ENCODE data around the gene TLE1.
A peak's percentile ranks its signal among the peaks of the same experiment; 100 is the strongest.
"Not testable (repeated sequence)": the region's sequence is repeated elsewhere in the genome, so short reads cannot be mapped to it uniquely, and the experiment has no call there.

TLE1 gene

DNA sequence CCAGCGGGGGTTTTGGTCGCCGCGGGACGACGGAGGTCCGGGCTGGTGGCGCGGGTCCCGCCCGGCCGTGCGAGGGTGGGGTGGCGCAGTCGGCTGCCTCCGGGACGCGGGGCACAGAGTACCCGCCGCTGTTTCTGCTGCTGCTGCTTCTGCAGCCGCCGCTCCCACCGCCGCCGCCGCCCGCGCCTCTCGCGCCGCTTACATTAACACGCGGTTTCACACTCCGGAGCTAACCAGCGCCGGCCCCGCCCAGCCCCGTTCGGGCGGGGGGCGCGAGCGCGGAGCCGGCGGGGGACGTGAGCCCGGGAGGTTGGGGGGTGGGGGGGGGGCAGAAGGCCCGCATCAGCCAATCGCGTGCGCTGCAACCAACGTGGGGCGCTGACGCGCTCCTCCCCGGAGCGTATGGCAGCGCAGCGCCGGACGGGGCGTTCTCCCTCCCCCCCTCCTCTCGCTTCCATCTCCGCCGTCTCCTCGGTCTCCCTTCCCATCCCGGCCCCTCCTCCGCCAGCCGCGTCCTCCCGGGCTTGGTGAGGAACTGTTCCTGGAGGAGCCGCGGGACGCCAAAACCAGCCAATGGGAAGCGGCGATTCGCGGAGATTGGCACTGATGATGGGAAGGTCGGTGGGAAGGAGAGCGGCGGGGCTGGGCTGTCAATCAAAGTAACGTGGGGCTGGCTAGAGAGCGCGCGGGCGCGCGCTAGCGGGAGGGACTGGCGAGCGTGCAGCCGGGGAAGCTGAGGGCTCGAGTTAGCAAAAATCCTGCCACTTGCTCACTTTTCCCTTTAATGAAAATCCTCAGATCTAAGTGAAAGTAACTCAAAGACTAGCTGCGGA, at the start of gene TLE1:
Gene TLE1, minus strand, starts transcription at position 205 of the 833 bp plus-strand sequence. CDS start 1,307 bp downstream, outside the sequence.
- H3K27ac ChIP-seq (ENCODE audit: low read depth, low read length), result peak within 1 kb of the TSS; percentile 78

DNA sequence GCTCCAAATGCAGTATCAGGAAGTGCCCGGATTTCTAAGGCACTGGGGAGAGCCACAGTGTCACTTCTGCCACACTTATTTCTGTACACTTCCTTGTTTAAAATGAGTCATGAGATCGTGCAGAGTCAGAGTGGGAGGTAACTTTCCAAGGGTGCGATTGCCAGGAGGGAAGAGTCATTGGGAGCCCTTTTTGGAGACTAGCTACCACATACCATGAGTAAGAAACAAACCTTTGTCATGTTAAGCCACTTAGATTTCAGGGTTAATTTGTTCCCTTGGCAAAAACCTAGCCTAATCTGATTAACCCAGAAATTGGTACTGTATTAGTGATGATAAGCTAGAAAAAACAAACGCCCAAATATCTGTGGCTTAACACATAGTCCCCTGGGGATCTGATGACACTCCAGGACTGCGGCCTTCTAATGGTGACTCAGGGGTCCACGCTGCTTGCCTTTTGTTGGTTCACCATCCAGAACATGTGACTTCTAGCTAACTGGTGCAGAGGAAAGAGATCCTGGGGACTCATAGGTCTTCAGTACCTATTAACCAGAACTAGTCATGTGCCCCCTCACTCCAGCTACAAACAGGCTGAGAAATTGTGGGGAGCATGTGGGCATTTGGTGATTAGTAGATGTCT, 48.6 kb upstream of the TLE1 start:
- no peaks in the 10 kb centered on the region for H3K36me3 ChIP-seq (ENCODE audit: insufficient read depth, low read length)
- H3K4me3 ChIP-seq (ENCODE audit: low read depth, low read length), result peak overlapping the region; percentile 55; the same call in 1 of the 2 replicates
- H3K4me1 ChIP-seq (ENCODE audit: control insufficient read depth, insufficient read depth, low read length, unreplicated experiment), result peaks cover 22% of the 10 kb centered on the region
- H3K27ac ChIP-seq (ENCODE audit: low read depth, low read length), result peak overlapping the region; percentile 87
- H3K79me2 ChIP-seq (ENCODE audit: control insufficient read depth, insufficient read depth, low read length, unreplicated experiment), result no peaks in the 10 kb centered on the region
- H2AFZ ChIP-seq (ENCODE audit: low read length, unreplicated experiment), result peak overlapping the region; percentile 51
- H3K27me3 ChIP-seq (ENCODE audit: insufficient read depth, low read length), result no peaks in the 10 kb centered on the region

More for the DNA sequence above, at the start of gene TLE1:
- peaks cover 18% of the 10 kb centered on the region for H3K79me2 ChIP-seq (ENCODE audit: control insufficient read depth, insufficient read depth, low read length, unreplicated experiment)
- peak within 1 kb of the TSS; percentile 83 for H2AFZ ChIP-seq (ENCODE audit: low read length, unreplicated experiment)
- no peaks in the 10 kb centered on the region for H3K27me3 ChIP-seq (ENCODE audit: insufficient read depth, low read length)
- peaks cover 12% of the 10 kb centered on the region for H3K4me1 ChIP-seq (ENCODE audit: control insufficient read depth, insufficient read depth, low read length, unreplicated experiment)
- H3K4me3 ChIP-seq (ENCODE audit: low read depth, low read length), result peak within 1 kb of the TSS; percentile 85
- H3K36me3 ChIP-seq (ENCODE audit: insufficient read depth, low read length), result no peaks in the 10 kb centered on the region

DNA sequence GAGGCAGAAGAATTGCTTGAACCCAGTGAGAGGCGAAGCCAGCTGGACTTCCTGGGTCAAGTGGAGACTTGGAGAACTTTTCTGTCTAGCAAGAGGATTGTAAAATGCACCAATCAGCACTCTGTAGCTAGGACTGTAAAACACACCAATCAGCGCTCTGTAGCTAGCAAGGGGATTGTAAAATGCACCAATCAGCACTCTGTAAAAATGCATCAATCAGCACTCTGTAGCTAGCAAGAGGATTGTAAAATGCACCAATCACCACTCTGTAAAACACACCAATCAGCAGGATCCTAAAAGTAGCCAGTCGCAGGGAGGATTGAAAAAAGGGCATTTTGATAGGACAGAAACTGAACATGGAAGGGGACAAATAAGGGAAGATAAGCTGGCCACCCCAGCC, 41.2 kb upstream of the TLE1 start:
- not testable (repeated sequence) for H3K4me1 ChIP-seq (ENCODE audit: control insufficient read depth, insufficient read depth, low read length, unreplicated experiment); H2AFZ ChIP-seq (ENCODE audit: low read length, unreplicated experiment); H3K36me3 ChIP-seq (ENCODE audit: insufficient read depth, low read length); H3K27ac ChIP-seq (ENCODE audit: low read depth, low read length); H3K4me3 ChIP-seq (ENCODE audit: low read depth, low read length); H3K79me2 ChIP-seq (ENCODE audit: control insufficient read depth, insufficient read depth, low read length, unreplicated experiment); H3K27me3 ChIP-seq (ENCODE audit: insufficient read depth, low read length)

DNA sequence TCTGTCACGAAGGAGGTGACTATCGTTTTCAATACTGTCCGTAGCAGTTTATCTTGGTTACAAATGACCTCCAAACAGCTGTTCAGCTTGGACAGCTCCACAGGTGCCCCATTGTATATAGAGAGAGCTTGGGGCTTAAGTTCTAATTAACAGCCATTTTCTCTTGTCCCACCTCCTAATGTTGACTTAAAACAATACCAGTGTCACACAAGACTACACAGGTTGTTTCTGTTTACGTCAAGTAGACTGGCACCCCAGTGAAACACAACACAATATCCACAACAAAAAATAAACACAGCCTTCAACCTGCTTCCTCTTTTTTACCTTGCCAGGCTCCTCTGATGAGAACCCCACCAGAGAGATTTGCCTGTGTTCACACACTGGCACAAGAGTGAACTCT, 39.8 kb upstream of the TLE1 start:
- no peaks in the 10 kb centered on the region for H3K27me3 ChIP-seq (ENCODE audit: insufficient read depth, low read length)
- no peaks in the 10 kb centered on the region for H3K4me1 ChIP-seq (ENCODE audit: control insufficient read depth, insufficient read depth, low read length, unreplicated experiment)
- H2AFZ ChIP-seq (ENCODE audit: low read length, unreplicated experiment), result no peak overlapping the region
- no peak overlapping the region for H3K4me3 ChIP-seq (ENCODE audit: low read depth, low read length)
- H3K27ac ChIP-seq (ENCODE audit: low read depth, low read length), result no peak overlapping the region
- H3K79me2 ChIP-seq (ENCODE audit: control insufficient read depth, insufficient read depth, low read length, unreplicated experiment), result no peaks in the 10 kb centered on the region
- H3K36me3 ChIP-seq (ENCODE audit: insufficient read depth, low read length), result no peaks in the 10 kb centered on the region

DNA sequence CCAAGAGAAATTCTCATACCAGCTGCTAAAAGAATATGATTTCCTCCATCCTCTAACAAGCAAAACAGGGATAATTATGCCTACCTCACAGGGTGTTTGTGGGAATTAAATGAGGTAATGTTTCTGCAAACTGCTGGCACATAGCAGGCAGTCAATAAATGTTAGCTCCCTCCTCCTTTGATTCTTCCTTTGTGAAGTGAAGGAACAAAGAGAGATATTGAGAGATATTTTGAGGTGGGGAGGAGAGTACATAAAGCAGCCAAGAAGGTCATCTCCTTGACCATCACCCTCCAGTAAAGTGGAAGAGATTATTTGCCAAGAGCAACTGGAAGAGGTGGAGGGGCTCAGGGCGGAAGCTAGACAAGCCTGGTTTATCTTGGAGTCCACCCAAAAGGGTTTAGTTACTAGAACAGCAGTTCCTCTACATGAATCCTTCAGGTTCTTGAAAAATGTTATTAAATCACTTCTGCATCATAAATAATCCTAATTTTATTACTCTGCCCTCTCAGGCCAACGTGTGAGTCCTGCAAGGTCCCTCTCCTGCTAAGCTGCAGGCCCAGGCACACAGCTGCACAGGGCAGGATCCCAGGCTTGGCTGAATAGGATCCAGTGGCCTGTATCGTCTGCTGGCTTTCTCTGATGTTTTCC, 35.0 kb upstream of the TLE1 start:
- Histone ChIP-seq H3K79me2 (ENCODE audit: control insufficient read depth, insufficient read depth, low read length, unreplicated experiment) (no peaks in the 10 kb centered on the region), H3K36me3 (ENCODE audit: insufficient read depth, low read length) (no peaks in the 10 kb centered on the region), H2AFZ (ENCODE audit: low read length, unreplicated experiment) (no peak overlapping the region), H3K27me3 (ENCODE audit: insufficient read depth, low read length) (no peaks in the 10 kb centered on the region), H3K4me1 (ENCODE audit: control insufficient read depth, insufficient read depth, low read length, unreplicated experiment) (no peaks in the 10 kb centered on the region), H3K4me3 (ENCODE audit: low read depth, low read length) (no peak overlapping the region), H3K27ac (ENCODE audit: low read depth, low read length) (no peak overlapping the region)

DNA sequence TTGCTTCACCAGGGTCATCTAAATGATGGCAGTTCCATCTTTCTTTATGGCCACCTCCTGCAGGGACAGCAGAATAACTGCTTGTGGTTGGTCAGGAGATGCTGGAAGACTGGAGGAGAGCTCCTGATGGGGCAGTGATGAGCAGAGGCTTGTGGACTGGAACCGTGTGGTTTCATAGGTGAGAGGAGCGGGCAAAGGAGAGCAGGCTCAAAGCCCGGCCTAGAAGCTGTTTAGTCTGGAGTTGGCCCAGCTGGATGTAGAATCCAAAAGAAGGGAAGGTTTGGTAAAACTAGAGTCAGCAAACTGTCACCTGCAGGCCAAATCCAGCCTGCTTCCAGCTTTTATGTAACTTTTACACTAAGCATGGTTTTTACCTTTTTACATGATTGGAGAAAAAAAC, 32.9 kb upstream of the TLE1 start:
- Histone ChIP-seq H3K27me3 (ENCODE audit: insufficient read depth, low read length) (no peaks in the 10 kb centered on the region), H3K4me3 (ENCODE audit: low read depth, low read length) (no peak overlapping the region), H2AFZ (ENCODE audit: low read length, unreplicated experiment) (no peak overlapping the region), H3K27ac (ENCODE audit: low read depth, low read length) (no peak overlapping the region), H3K4me1 (ENCODE audit: control insufficient read depth, insufficient read depth, low read length, unreplicated experiment) (no peaks in the 10 kb centered on the region), H3K79me2 (ENCODE audit: control insufficient read depth, insufficient read depth, low read length, unreplicated experiment) (no peaks in the 10 kb centered on the region), H3K36me3 (ENCODE audit: insufficient read depth, low read length) (no peaks in the 10 kb centered on the region)

DNA sequence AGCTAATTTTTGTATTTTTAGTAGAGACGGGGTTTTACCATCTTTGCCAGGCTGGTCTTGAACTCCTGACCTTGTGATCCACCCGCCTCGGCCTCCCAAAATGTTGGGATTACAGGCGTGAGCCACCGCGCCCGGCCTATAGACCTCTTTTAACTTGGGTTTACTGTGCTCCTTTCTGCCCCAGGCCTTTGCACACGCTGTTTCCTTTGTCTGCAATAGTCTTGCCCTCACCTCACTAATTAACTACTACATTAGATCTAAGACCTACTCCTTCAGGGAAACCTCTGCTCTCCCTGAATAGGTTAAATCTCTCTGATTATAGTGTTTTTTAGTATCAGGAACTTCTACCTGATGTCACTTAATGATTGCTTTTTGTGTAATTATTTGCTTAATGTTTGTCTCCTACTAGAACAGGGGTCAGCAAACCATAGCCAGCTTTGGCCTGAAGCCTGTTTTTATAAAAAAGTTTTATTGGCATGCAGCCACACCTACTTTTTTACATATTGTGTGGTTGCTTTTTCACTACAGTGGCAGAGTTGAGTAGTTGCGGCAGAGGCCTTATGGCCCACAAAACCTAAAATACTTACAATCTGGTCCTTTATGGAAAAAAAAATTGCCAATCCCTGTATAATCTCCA, 31.2 kb upstream of the TLE1 start:
- H3K27me3 ChIP-seq (ENCODE audit: insufficient read depth, low read length), result no peaks in the 10 kb centered on the region
- H3K79me2 ChIP-seq (ENCODE audit: control insufficient read depth, insufficient read depth, low read length, unreplicated experiment), result no peaks in the 10 kb centered on the region
- H3K36me3 ChIP-seq (ENCODE audit: insufficient read depth, low read length), result no peaks in the 10 kb centered on the region
- no peak overlapping the region for H3K27ac ChIP-seq (ENCODE audit: low read depth, low read length)
- H3K4me1 ChIP-seq (ENCODE audit: control insufficient read depth, insufficient read depth, low read length, unreplicated experiment), result no peaks in the 10 kb centered on the region
- H2AFZ ChIP-seq (ENCODE audit: low read length, unreplicated experiment), result no peak overlapping the region
- no peak overlapping the region for H3K4me3 ChIP-seq (ENCODE audit: low read depth, low read length)

DNA sequence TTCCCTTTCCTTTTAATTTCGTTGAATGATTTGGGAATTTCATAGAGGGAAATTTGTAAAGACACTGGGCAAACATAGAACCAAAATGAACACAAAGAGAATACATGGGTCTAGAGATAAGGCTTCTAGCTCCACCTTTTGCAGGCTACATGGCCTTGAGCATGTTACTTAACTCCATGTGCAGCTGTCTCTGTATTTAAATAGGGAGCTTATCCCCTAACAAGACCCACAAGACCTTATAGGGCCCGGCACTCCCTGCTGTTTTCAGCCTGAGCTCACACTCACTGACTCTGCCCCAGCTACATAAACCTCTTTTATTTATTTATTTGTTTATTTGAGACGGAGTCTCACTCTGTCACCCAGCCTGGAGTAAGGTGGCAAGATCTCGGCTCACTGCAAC, 30.6 kb upstream of the TLE1 start:
- no peaks in the 10 kb centered on the region for H3K79me2 ChIP-seq (ENCODE audit: control insufficient read depth, insufficient read depth, low read length, unreplicated experiment)
- H3K27ac ChIP-seq (ENCODE audit: low read depth, low read length), result no peak overlapping the region
- no peak overlapping the region for H2AFZ ChIP-seq (ENCODE audit: low read length, unreplicated experiment)
- no peaks in the 10 kb centered on the region for H3K36me3 ChIP-seq (ENCODE audit: insufficient read depth, low read length)
- no peaks in the 10 kb centered on the region for H3K27me3 ChIP-seq (ENCODE audit: insufficient read depth, low read length)
- no peaks in the 10 kb centered on the region for H3K4me1 ChIP-seq (ENCODE audit: control insufficient read depth, insufficient read depth, low read length, unreplicated experiment)
- H3K4me3 ChIP-seq (ENCODE audit: low read depth, low read length), result no peak overlapping the region

DNA sequence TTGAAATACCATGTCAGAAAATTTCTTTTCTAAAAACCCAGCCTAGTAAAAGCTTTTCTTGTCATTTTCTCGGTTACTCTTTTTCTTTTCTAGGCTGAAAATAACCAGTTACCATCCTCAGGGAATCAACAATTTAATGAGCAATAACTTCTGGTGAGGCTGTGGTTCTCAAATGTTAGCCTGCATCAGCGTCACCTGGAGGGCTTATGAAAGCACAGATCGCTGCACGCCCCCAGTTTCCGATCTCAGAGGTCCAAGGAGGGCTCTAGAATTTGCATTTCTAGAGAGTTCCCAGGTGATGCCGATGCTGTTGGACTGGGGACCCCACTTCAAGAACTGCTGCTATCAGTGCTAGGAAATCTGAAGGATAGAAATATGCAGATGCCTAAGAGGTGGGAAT, 28.9 kb upstream of the TLE1 start:
- no peaks in the 10 kb centered on the region for H3K27me3 ChIP-seq (ENCODE audit: insufficient read depth, low read length)
- no peak overlapping the region for H2AFZ ChIP-seq (ENCODE audit: low read length, unreplicated experiment)
- no peak overlapping the region for H3K4me3 ChIP-seq (ENCODE audit: low read depth, low read length)
- H3K4me1 ChIP-seq (ENCODE audit: control insufficient read depth, insufficient read depth, low read length, unreplicated experiment), result no peaks in the 10 kb centered on the region
- H3K36me3 ChIP-seq (ENCODE audit: insufficient read depth, low read length), result no peaks in the 10 kb centered on the region
- no peak overlapping the region for H3K27ac ChIP-seq (ENCODE audit: low read depth, low read length)
- H3K79me2 ChIP-seq (ENCODE audit: control insufficient read depth, insufficient read depth, low read length, unreplicated experiment), result no peaks in the 10 kb centered on the region

DNA sequence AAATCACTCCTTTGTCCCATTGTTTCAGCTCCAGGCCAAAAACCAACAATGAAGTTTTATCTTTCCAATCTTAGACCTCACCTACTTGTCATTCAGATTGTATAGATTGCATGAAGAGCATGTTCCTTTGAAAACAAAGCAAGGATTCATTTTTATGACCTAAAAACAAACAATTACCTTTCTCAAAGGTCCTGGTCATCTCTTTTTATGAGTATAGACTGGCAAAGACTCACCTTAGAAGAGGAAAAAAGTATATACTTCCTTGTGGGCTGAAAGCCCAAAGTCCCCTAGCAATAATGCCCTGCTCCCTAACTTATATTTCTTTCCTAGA, 28.4 kb upstream of the TLE1 start:
- no peaks in the 10 kb centered on the region for H3K27me3 ChIP-seq (ENCODE audit: insufficient read depth, low read length)
- H2AFZ ChIP-seq (ENCODE audit: low read length, unreplicated experiment), result no peak overlapping the region
- no peaks in the 10 kb centered on the region for H3K4me1 ChIP-seq (ENCODE audit: control insufficient read depth, insufficient read depth, low read length, unreplicated experiment)
- no peaks in the 10 kb centered on the region for H3K79me2 ChIP-seq (ENCODE audit: control insufficient read depth, insufficient read depth, low read length, unreplicated experiment)
- no peak overlapping the region for H3K4me3 ChIP-seq (ENCODE audit: low read depth, low read length)
- no peak overlapping the region for H3K27ac ChIP-seq (ENCODE audit: low read depth, low read length)
- H3K36me3 ChIP-seq (ENCODE audit: insufficient read depth, low read length), result no peaks in the 10 kb centered on the region

Data from ACC112 (cell line).